SIG-M5 (cell line): ENCODE results near the gene PHYHD1.

Source experiments
- DNase-seq: peaks from one replicate; lab custom pipeline; 2025; lab: John Stamatoyannopoulos, UW

The PHYHD1 gene

DNA sequence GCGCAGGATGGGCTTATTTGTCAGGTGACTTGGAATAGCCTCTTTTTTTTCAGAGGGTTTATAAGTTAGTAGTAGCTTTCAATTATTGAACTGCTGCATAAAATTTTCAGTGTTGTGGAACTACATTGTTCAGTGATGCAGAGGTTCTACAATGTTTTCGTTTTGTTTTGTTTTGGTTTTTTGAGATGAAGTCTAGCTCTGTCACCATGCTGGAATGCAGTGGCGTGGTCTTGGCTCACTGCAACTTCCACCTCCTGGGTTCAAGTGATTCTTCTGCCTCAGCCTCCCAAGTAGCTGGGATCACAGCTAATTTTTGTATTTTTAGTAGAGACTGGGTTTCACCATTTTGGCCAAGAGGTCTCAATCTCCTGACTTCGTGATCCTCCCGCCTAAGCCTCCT lies 48.7 kb downstream of the PHYHD1 start:
- DNase-seq, result no peak

DNA sequence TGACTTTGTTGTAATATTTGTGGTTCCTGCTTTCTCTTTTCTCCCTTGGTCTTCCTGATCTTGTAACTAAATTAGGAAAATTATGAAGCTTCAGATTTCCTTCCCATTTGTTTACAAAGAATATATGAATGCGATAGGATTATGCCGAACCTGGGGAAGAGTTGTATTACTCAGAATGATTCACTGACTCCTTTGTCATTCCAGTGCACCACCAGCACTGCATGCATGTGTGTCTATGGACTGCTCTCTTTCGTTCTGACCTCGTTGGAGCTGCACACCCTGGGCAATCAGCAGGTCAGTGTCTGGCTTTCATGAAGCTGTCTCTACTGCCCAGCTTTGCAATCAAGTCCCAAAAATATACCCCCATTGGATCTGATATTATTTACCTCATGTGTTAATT lies 52.2 kb downstream of the PHYHD1 start:
- no peak for DNase-seq

DNA sequence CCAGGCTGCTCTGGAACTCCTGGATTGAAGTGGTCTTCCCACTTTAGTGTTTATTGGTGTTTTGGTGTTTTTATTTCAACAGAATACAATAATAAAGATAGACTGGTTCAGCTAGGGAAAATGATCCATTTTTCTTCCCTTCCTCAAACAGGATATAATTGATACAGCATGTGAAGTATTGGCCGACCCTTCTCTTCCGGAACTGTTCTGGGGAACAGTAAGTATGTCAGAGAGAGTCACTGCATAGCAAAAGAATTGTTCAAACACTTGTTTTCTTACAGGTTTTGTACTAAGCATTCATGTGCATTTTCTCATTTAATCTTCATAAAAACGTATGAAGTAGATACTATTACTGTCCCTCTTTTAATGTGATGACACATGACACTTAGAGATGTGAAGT lies 58.3 kb downstream of the PHYHD1 start:
- DNase-seq, result no peak

DNA sequence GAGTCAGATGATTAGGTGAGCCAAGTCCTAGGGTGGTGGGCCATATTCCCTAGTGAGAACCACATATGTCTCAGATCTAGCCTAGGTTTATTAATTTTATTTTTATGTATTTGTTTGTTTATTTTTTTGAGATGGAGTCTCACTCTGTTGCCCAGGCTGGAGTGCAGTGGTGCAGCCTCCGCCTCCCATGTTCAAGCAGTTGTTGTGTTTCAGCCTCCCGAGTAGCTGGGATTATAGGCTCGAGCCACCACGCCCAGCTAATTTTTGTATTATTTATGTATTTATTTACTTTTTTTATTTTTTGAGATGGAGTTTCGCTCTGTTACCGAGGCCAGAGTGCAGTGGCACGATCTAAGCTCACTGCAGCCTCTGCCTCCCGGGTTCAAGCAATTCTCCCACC lies 62.8 kb downstream of the PHYHD1 start:
- DNase-seq, result no peak

DNA sequence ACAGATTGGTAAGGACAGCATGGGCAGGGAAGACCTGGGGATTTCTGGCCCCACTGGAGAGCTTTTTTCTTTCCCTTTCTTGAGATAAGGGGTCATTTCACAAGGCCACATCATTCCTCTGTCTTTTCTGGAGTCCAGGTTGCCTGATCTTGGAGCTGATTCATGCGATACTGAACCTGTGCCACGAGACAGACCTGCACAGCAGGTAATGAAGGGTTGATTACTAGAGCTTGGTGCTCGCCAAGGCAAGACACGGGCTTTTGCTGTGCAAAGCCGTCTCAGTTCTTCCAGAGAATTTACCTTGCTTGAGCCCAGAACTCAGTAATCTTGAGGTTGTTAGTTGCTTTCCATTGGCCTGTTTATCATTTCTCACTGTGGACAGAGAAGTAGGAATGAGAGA lies 65.9 kb downstream of the PHYHD1 start:
- no peak for DNase-seq

DNA sequence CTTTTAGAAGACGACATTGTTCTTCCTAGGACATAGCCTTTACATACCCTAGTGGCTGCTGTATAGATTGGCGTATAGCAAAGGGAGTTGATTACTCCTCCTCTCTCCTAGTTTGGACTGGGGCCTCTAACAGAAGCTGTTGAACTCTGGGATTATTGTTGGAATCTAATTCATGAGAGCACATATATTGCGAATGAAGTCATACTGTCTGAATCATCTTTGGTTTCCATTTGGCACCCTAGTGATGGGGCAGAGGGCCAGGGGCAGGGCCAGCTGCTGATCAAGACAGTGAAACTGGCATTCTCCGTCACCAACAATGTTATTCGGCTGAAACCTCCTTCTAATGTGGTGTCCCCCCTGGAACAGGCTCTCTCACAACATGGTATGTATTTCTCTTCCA lies 67.0 kb downstream of the PHYHD1 start:
- DNase-seq, result no peak
